Measurements from ENCODE around the gene ABCA4.

The ABCA4 gene

DNA sequence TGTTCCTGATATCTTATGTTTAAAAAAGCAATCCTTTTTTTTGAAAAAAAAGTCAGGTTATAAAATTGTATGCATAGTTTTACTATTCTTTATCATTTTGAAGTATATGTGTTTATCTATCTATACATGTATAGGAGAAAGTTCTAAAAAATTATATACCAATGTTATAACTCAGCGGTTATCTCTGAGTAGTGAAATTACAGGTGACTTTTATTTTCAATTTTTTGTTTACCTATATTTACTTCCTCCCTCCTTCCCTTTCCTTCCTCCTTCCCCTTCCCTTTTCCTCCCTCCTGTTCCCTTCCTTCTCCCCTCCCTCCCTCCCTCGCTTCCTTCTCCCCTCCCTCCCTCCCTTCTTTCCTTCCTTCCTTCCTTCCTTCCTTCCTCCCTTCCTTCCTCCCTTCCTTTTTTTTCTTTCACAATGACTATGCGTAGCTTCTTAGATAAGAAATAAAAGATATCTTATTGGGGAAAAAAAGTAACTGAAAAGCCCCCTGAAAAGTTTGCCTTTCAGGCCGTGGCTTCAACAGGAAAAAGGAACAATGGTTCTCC, 77.1 kb downstream of the ABCA4 start:
- ATAC-seq, result no peak
- Mint-ChIP-seq H3K9me3 (no peaks in the 10 kb centered on the region), H3K4me3 (no peak overlapping the region), H3K36me3 (no peaks in the 10 kb centered on the region), H3K27ac (no peak overlapping the region), H3K4me1 (peaks cover 6% of the 10 kb centered on the region)
- no peak for DNase-seq (ENCODE audit: low spot score in 2 of 2)

DNA sequence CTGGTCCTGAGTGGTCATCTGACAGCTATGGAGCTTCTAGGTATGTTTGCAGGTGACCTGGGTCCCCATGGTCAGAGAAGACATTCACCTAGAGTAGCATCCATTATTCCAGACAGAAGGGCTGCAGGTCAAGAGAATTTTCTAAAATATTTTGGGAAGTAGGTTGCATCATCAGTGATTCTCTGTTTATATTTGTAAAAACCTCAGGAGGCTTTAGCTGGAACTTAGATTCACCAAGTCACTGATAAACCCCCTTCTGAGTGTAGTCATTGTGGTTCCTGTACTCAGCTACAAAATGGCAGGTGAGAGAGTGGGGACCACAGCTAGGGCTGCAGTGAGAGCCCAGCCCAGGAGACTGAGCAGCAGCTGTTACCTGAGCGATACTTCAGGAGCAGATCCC, 78.6 kb downstream of the ABCA4 start:
- ATAC-seq (no peak), DNase-seq (ENCODE audit: low spot score in 2 of 2) (no peak)
- Mint-ChIP-seq H3K27ac (no peak overlapping the region), H3K36me3 (no peaks in the 10 kb centered on the region), H3K4me3 (no peak overlapping the region), H3K9me3 (no peaks in the 10 kb centered on the region), H3K4me1 (peaks cover 6% of the 10 kb centered on the region)

DNA sequence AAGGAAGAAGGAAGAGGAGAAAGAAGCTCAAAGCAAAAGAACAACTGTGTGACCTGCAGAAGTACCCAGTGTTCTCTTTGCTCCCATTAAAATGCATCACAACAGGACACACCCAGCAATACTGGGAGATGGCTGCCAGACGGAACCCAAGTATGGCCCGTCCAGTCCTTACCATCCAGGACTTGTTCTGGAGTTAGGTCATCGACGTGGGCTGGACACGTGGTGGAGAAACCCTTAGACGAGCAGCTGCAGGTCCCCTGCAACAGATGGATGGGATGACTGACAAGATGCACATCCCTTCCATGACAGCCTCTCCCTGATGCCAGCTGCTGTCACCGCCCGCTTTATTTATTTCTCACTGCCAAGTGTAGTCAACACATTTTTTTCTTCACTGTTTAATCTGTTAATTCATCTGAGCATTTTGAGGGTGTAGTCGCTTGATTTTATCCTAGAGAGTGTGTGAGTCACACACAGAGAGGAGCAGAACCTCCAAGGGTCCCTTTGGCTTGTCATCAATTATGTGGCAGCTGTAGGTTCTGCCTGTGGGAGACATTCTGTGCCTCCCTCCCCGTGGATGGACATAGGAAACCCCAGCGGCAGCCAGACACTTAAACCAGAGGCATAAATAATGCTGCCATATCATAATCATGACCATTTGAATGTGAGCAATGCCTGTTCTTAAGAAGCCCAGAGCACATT, 80.9 kb downstream of the ABCA4 start:
- H3K4me1 Mint-ChIP-seq, result peaks cover 15% of the 10 kb centered on the region
- DNase-seq (ENCODE audit: low spot score in 2 of 2), result no peak
- no peak overlapping the region for H3K27ac Mint-ChIP-seq
- ATAC-seq, result no peak
- no peaks in the 10 kb centered on the region for H3K9me3 Mint-ChIP-seq
- no peak overlapping the region for H3K4me3 Mint-ChIP-seq
- H3K36me3 Mint-ChIP-seq, result no peaks in the 10 kb centered on the region

DNA sequence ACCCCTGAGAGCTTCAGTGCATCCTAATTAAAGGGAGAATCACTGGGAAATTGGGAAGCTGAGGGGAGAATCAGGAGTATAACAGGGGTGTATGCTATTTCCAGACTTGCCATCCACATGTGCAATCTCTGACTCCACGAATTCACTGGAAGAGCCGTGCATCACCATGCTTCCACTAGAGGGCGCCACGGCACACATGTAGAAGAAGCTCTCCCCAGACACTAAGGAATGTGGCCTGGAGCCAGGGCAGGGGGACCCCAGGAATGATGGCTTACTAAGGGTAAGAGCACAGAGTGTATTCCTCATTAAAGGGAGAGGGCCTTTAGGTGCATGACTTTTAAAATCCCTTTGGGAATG, 81.5 kb downstream of the ABCA4 start:
- peaks cover 15% of the 10 kb centered on the region for H3K4me1 Mint-ChIP-seq
- no peaks in the 10 kb centered on the region for H3K9me3 Mint-ChIP-seq
- ATAC-seq, result no peak
- no peak overlapping the region for H3K4me3 Mint-ChIP-seq
- DNase-seq (ENCODE audit: low spot score in 2 of 2), result peak; percentile 40 to 77
- H3K27ac Mint-ChIP-seq, result no peak overlapping the region
- no peaks in the 10 kb centered on the region for H3K36me3 Mint-ChIP-seq

DNA sequence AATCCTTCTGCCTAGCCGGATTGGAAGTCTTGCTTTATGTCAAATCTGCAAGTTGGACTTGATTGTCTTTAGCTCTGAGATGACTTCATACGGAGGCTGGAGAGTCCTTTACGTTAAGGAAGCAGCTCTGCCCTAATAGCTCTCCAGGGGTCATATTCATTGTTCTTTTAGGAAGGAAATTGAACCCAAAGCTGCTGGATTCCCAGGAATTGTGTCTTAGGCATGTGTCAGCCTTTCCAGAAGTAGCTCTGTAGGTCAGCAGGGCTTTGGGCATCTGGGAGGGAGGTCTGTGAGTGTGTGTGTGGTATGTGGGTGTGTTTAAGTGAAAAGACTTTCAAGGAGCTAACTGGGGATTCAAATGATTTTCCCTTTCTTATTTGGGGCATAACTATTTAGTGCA, 82.4 kb downstream of the ABCA4 start:
- H3K27ac Mint-ChIP-seq, result no peak overlapping the region
- no peak overlapping the region for H3K4me3 Mint-ChIP-seq
- peaks cover 15% of the 10 kb centered on the region for H3K4me1 Mint-ChIP-seq
- H3K9me3 Mint-ChIP-seq, result no peaks in the 10 kb centered on the region
- no peak for ATAC-seq
- no peak for DNase-seq (ENCODE audit: low spot score in 2 of 2)
- H3K36me3 Mint-ChIP-seq, result no peaks in the 10 kb centered on the region

DNA sequence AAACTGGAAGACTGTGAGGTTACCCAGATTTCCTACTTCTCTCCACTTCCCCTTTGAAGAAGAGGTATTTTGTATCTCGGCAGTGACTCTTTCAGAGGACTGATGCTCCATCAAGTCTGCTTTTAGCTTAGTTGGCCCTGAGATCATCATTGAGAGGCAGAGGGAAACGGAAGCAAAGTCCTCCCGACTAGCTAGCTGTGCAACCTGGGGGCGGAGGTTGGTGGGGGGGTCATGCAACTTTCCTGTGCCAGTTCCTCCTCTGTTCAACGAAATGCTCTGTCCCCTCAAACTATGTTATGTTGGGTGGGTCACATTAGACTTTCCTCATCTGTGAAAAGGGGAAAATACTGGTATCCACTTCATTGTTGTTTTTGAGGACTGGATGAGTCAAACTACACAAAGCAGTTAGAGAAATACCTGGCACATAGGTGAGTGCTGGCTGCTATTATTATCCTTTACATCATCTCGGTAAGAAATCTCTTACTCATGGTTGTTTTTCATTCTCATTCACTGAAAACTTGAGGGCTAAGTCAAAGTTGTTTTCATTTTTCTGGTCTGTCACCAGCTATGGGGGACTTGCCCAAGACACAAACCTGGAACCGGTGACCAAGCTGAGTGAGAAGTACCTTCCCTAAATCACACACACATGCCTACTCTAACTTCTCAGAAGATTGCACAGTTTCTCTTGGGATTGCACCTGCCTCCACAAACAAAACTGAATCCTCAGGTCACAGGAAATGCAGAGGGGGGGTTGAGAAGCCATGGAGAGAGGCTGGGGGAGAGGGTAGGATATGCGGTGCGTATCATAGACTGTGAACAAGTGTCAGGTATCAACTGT, 83.3 kb downstream of the ABCA4 start:
- Mint-ChIP-seq H3K4me3 (no peak overlapping the region), H3K36me3 (no peaks in the 10 kb centered on the region), H3K9me3 (no peaks in the 10 kb centered on the region), H3K4me1 (peaks cover 15% of the 10 kb centered on the region), H3K27ac (no peak overlapping the region)
- peak; percentile 88 for ATAC-seq
- no peak for DNase-seq (ENCODE audit: low spot score in 2 of 2)

DNA sequence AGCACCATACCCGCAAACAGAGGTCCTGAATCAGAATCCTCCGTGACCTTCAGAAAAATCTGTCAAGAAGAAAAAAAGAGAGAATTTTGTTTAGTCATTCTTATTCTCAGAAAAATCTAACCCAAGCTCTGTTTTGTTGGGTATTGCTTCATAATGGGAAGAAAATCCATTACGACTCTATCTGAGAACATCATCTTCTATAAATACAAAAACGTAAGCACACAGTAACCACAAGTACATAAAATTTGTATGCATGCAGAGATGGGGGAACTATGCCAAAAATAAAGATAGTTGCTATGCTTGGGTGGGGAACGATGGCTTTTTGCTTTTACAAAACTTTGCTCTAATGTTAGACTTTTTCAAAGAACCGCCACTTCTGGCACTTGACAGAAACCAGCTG, 84.2 kb downstream of the ABCA4 start:
- Mint-ChIP-seq H3K9me3 (no peaks in the 10 kb centered on the region), H3K27ac (no peak overlapping the region), H3K4me1 (peaks cover 15% of the 10 kb centered on the region), H3K36me3 (no peaks in the 10 kb centered on the region), H3K4me3 (no peak overlapping the region)
- DNase-seq (ENCODE audit: low spot score in 2 of 2) (no peak), ATAC-seq (no peak)

DNA sequence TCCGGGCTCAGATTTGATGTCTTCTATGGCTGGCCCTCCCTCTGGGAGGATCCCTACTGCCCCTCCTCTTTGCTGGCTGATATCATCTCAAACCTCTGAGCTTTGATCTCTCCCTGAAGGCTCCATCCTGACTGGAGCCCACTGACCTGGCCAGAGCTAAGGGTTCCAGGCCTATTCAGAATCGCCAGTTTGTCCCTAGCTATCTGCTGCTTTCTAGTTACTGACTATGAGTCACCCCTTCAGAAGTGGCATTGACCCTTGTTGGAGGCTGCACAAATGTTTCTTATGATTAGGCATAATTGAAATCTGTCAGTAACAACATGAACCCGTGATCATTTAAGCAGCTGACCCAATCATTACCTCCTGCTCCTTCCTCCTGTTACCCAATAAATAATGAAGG, 87.1 kb downstream of the ABCA4 start:
- peaks cover 9% of the 10 kb centered on the region for H3K4me1 Mint-ChIP-seq
- ATAC-seq (no peak), DNase-seq (ENCODE audit: low spot score in 2 of 2) (no peak)
- no peaks in the 10 kb centered on the region for H3K36me3 Mint-ChIP-seq
- no peak overlapping the region for H3K27ac Mint-ChIP-seq
- H3K4me3 Mint-ChIP-seq, result no peak overlapping the region
- H3K9me3 Mint-ChIP-seq, result no peaks in the 10 kb centered on the region

DNA sequence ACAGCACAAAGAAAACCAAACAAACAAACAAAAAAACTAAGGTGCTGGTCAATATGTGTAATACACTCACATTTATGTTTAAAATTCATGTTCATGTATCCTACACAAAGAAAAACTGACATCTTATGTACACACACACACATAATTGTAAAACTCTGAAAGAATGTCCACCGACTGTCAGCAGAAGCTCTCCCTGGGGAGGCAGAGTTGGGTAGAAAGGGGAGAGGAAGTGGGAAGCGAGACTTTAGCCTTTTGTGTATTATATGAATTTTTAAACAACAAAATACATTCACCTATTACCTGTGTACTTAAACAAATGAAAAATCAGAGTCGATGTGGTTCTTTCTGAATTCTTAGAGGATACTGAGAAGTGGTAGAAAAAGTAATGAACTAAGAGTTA, 88.3 kb downstream of the ABCA4 start:
- Mint-ChIP-seq H3K9me3 (no peaks in the 10 kb centered on the region), H3K27ac (no peak overlapping the region), H3K4me1 (peaks cover 9% of the 10 kb centered on the region), H3K36me3 (no peaks in the 10 kb centered on the region), H3K4me3 (no peak overlapping the region)
- ATAC-seq, result no peak
- no peak for DNase-seq (ENCODE audit: low spot score in 2 of 2)

DNA sequence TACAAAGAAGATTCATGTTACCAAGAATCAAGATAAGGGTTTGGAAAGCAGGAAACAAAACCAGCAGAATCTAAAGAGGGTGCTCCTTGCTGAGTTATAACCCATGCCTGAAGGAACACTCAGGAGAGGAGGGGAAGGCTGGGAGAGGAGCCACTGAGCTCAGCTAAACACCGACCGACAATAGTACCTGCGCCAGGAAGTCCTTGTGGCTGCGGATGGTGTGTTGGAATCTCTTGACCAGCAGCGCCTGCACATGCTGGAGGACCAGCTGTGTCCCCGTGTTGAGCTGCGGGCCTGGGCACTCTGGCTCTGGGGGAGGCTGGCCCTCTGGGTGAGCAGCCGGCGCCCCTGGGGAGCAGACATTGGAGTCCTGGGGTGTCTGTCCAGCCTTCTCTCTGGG, 89.4 kb downstream of the ABCA4 start:
- Mint-ChIP-seq H3K36me3 (no peaks in the 10 kb centered on the region), H3K4me3 (no peak overlapping the region), H3K27ac (no peak overlapping the region), H3K9me3 (no peaks in the 10 kb centered on the region), H3K4me1 (peaks cover 9% of the 10 kb centered on the region)
- DNase-seq (ENCODE audit: low spot score in 2 of 2) (no peak), ATAC-seq (no peak)

DNA sequence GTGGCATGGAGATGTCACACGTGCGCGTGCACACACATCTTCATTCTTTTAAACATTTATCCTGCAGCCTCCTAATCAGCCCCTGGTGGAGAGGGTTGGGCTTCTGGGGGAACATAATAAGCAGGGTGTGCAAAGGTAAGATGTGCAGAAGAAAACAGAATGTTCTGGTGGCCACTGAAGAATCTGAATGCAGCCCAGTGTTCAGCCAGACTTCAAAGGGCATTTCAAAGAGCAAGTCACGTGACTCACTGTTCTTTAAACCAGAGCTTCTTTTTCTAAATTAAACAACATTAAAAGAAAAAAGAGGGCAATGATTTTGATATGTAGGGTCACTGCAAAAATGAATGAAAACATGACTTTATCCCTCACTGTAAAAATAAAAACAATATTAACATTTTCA, 89.8 kb downstream of the ABCA4 start:
- no peaks in the 10 kb centered on the region for H3K9me3 Mint-ChIP-seq
- DNase-seq (ENCODE audit: low spot score in 2 of 2) (no peak), ATAC-seq (no peak)
- peaks cover 11% of the 10 kb centered on the region for H3K4me1 Mint-ChIP-seq
- H3K36me3 Mint-ChIP-seq, result no peaks in the 10 kb centered on the region
- H3K4me3 Mint-ChIP-seq, result no peak overlapping the region
- H3K27ac Mint-ChIP-seq, result no peak overlapping the region

DNA sequence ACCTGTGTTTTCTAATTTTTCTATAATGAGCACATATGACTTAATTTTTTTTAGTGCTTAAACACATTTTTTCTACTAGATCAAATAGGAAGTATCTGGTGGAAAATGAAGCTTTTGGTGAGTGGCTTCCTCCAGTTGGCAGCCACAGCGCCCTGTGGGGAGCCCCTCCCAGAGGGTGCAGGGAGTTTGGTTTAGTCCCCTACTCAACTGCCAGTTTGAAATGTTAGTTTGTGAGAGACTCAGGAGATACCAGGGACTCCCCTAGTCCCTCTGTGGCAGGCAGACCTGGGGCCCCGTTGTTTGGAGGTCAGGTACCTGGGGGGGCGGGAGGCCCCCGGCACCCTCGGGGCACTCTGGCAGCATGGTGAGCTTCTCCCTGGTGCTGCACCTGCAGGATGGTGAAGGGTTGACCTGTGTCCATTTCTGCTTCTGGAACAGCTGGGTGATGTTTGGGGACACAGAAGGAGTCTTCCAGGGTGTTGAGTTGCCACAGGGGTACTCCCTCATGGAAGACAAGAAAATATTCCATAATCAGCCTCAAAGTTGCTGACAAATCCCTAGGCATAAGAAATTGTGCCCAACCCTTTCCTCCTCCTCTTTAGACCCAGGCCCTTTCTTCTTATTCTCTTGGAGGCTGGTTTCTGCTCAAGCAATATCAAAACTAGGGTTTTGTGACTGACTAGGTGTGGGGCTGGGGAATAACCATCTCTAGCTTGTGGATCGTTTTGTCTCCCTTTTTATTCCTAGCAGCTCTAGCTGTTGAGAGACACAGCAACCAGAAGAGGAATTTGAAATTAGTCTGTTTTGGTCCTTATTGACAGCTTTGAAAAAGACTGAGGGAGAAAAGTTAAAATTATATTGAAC, 91.6 kb downstream of the ABCA4 start:
- ATAC-seq (peak; percentile 16), DNase-seq (ENCODE audit: low spot score in 2 of 2) (no peak)
- peaks cover 12% of the 10 kb centered on the region for H3K4me1 Mint-ChIP-seq
- H3K27ac Mint-ChIP-seq, result no peak overlapping the region
- H3K4me3 Mint-ChIP-seq, result no peak overlapping the region
- no peaks in the 10 kb centered on the region for H3K9me3 Mint-ChIP-seq
- H3K36me3 Mint-ChIP-seq, result no peaks in the 10 kb centered on the region

DNA sequence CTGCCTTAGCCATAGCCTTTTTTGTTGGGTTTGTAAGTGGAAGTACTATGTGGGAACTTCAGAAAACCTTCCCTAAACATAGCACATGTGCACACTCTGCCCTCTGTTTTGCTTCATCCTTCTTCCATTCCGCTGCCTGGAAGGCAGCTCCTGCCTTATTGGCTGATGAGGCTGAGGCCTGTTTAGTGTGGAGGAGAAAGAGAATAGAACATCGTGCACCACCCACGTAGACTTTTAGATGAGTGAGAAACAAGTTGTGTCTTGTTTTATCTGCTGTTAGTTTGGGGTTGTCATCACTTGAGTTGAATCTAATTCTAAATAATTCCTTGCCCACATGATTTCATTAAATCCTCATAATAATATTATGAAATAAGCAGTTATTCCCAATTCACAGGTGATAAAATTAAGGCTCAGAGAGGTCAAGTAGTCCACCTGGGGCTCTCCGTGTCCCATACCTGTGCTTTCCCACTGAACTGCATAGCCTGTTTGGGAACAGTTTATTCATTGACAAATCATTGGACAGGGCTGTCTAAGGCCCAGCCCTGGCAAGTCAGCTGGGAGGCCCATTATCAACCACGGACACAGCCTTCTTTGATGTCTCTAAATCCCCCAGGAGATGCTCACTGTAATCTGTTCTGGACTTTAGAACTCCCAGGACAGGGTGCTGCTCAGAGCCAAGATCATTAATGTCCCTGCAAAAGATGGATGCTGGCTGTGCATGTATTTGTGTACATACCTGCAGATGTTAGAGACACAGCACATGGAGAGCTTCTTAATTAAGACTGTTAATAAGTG, 93.0 kb downstream of the ABCA4 start:
- ATAC-seq (no peak), DNase-seq (ENCODE audit: low spot score in 2 of 2) (no peak)
- Mint-ChIP-seq H3K4me1 (peaks cover 12% of the 10 kb centered on the region), H3K36me3 (no peaks in the 10 kb centered on the region), H3K4me3 (no peak overlapping the region), H3K27ac (no peak overlapping the region), H3K9me3 (no peaks in the 10 kb centered on the region)

DNA sequence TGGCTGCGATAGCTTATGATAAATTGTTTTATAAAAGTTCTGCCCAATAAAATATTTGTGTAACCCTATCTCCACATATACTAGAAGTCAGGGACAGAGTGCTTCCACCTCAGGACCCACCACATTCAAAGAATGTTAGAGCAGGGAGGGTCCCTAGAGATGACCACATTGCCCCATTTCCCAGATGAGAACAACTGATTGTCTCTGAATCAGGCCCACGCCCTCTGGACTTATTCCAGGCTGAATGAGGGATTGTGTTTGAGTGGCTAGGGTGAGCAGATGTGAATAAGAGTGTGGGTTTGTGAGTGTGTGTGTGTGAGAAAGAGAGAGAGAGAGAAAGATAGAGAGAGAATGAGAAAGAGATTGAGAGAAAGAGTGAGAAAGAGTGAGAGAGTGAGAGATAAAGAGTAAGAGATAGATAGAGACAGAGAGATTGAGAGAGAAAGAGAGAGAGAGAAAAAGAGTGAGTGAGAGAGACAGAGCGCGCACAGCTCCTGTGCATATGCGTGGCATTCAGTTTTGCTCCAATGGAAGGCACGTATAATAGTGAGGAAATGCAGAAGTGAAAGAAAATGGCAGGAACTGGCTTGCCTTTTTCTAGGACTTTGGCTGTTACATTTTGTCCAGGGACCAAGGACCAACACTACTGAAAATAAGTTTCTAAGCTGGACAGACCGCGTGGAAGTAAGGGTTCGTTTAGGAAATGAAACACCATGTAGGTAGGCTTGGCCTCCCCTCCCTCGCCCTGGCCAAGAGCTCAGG, 94.1 kb downstream of the ABCA4 start:
- no peaks in the 10 kb centered on the region for H3K36me3 Mint-ChIP-seq
- H3K27ac Mint-ChIP-seq, result no peak overlapping the region
- no peaks in the 10 kb centered on the region for H3K9me3 Mint-ChIP-seq
- no peak for ATAC-seq
- DNase-seq (ENCODE audit: low spot score in 2 of 2), result no peak
- H3K4me1 Mint-ChIP-seq, result peaks cover 20% of the 10 kb centered on the region
- H3K4me3 Mint-ChIP-seq, result no peak overlapping the region

Data from stimulated activated effector memory CD8-positive, alpha-beta T cell treated with anti-CD3 and anti-CD28 coated beads, Interleukin-12 subunit alpha, Interleukin-12 subunit beta, amount 100 ng/mL, for 72 hours (primary cell).